ENCODE results near the gene ANKRD29.

ANKRD29 gene

DNA sequence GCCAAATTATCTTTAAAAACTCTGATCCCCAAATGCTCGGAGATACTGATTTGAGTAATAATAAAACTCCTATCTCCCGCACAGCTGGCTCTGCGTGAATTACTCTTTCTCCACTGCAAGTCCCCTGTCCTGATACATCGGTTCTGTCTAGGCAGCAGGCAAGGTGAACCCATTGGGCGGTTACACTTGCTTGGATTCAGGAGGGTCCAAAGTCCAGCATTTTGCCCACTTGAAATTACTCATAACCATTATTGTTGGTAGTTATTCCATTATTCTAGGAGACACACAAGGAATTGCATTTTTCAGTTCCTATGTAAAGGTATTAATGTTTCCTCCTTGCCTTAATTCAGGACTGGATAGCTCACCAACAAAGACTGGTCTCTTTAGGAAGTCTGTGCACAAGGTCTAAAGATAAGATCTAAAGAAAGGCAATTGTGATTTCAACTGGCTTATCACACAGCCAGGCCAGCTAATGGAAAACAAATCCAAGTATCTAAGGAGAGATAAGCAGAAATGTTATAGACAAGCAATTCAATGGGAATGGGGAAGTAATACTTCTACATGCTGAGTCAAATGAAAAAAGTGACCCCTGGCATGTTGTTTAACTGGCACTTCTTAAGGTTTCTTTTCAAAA lies 53.2 kb downstream of the ANKRD29 start:
- DNase-seq (ENCODE audit: low read depth, low spot score) = no peak
- H3K27ac ChIP-seq = no peak overlapping the region
- no peak overlapping the region for H3K9ac ChIP-seq (ENCODE audit: insufficient read length)
- no peaks in the 10 kb centered on the region for H3K9me3 ChIP-seq (ENCODE audit: low read depth, low read length)
- no peaks in the 10 kb centered on the region for H3K36me3 ChIP-seq (ENCODE audit: insufficient read depth, low read length)
- no peak overlapping the region for H3K4me3 ChIP-seq
- TF ChIP-seq FOXP2 (optimal IDR thresholded peaks at IDR 0.05; ENCODE audit: control extremely low read depth, extremely low read length, insufficient read depth) = no peak
- TF ChIP-seq POLR2AphosphoS5 (IDR thresholded peaks at IDR 0.05; ENCODE audit: borderline replicate concordance, low read depth, low read length) = no peak
- no peak for TF ChIP-seq EZH2 (IDR thresholded peaks at IDR 0.05)

GRCh38 chr18:23608211-23608610 lies 54.5 kb downstream of the ANKRD29 start:
- DNase-seq (ENCODE audit: low read depth, low spot score) = no peak
- TF ChIP-seq FOXP2 (optimal IDR thresholded peaks at IDR 0.05; ENCODE audit: control extremely low read depth, extremely low read length, insufficient read depth) (no peak), EZH2 (IDR thresholded peaks at IDR 0.05) (no peak), POLR2AphosphoS5 (IDR thresholded peaks at IDR 0.05; ENCODE audit: borderline replicate concordance, low read depth, low read length) (no peak)
- no peak overlapping the region for H3K4me3 ChIP-seq
- no peak overlapping the region for H3K9ac ChIP-seq (ENCODE audit: insufficient read length)
- no peaks in the 10 kb centered on the region for H3K9me3 ChIP-seq (ENCODE audit: low read depth, low read length)
- H3K27ac ChIP-seq = no peak overlapping the region
- H3K36me3 ChIP-seq (ENCODE audit: insufficient read depth, low read length) = no peaks in the 10 kb centered on the region

GRCh38 chr18:23605941-23606340 lies 56.8 kb downstream of the ANKRD29 start:
- no peak for DNase-seq (ENCODE audit: low read depth, low spot score)
- H3K27ac ChIP-seq = no peak overlapping the region

GRCh38 chr18:23599809-23600208 lies 62.9 kb downstream of the ANKRD29 start:
- DNase-seq (ENCODE audit: low read depth, low spot score) = no peak
- H3K27ac ChIP-seq = no peak overlapping the region
- TF ChIP-seq FOXP2 (optimal IDR thresholded peaks at IDR 0.05; ENCODE audit: control extremely low read depth, extremely low read length, insufficient read depth) (no peak), POLR2AphosphoS5 (IDR thresholded peaks at IDR 0.05; ENCODE audit: borderline replicate concordance, low read depth, low read length) (no peak), EZH2 (IDR thresholded peaks at IDR 0.05) (no peak)
- no peaks in the 10 kb centered on the region for H3K36me3 ChIP-seq (ENCODE audit: insufficient read depth, low read length)
- no peak overlapping the region for H3K4me3 ChIP-seq
- H3K9ac ChIP-seq (ENCODE audit: insufficient read length) = no peak overlapping the region
- H3K9me3 ChIP-seq (ENCODE audit: low read depth, low read length) = no peaks in the 10 kb centered on the region

More at GRCh38 chr18:23605941-23606340, 56.8 kb downstream of the ANKRD29 start:
- Histone ChIP-seq H3K9ac (ENCODE audit: insufficient read length) (no peak overlapping the region), H3K9me3 (ENCODE audit: low read depth, low read length) (no peaks in the 10 kb centered on the region), H3K36me3 (ENCODE audit: insufficient read depth, low read length) (no peaks in the 10 kb centered on the region), H3K4me3 (no peak overlapping the region)
- TF ChIP-seq EZH2 (IDR thresholded peaks at IDR 0.05) (no peak), FOXP2 (optimal IDR thresholded peaks at IDR 0.05; ENCODE audit: control extremely low read depth, extremely low read length, insufficient read depth) (no peak), POLR2AphosphoS5 (IDR thresholded peaks at IDR 0.05; ENCODE audit: borderline replicate concordance, low read depth, low read length) (no peak)

DNA sequence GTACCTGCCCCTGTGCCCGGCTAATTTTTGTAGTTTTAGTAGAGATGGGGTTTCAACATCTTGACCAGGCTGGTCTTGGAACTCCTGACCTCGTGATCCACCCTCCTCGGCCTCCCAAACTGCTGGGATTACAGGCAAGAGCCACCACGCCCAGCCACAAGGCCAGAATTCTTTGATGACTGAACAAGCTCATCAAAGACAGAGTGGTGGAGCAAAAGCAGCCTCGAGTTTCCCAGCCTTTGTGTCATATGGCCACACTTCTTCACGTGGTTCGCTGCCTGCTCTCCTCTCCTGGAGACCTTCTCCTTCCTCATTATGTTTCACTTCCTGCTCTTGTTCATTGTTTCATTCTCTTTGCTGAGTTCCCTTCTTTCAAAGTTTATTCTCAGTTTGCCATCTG lies 66.5 kb downstream of the ANKRD29 start:
- H3K9me3 ChIP-seq (ENCODE audit: low read depth, low read length) = no peaks in the 10 kb centered on the region
- H3K9ac ChIP-seq (ENCODE audit: insufficient read length) = no peak overlapping the region
- DNase-seq (ENCODE audit: low read depth, low spot score) = no peak
- no peaks in the 10 kb centered on the region for H3K36me3 ChIP-seq (ENCODE audit: insufficient read depth, low read length)
- TF ChIP-seq EZH2 (IDR thresholded peaks at IDR 0.05) (no peak), POLR2AphosphoS5 (IDR thresholded peaks at IDR 0.05; ENCODE audit: borderline replicate concordance, low read depth, low read length) (no peak), FOXP2 (optimal IDR thresholded peaks at IDR 0.05; ENCODE audit: control extremely low read depth, extremely low read length, insufficient read depth) (no peak)
- no peak overlapping the region for H3K4me3 ChIP-seq
- H3K27ac ChIP-seq = no peak overlapping the region

GRCh38 chr18:23595591-23595990 lies 67.1 kb downstream of the ANKRD29 start:
- H3K9ac ChIP-seq (ENCODE audit: insufficient read length) = no peak overlapping the region
- no peak for TF ChIP-seq POLR2AphosphoS5 (IDR thresholded peaks at IDR 0.05; ENCODE audit: borderline replicate concordance, low read depth, low read length)
- no peaks in the 10 kb centered on the region for H3K36me3 ChIP-seq (ENCODE audit: insufficient read depth, low read length)
- no peak overlapping the region for H3K27ac ChIP-seq
- no peaks in the 10 kb centered on the region for H3K9me3 ChIP-seq (ENCODE audit: low read depth, low read length)
- no peak overlapping the region for H3K4me3 ChIP-seq
- DNase-seq (ENCODE audit: low read depth, low spot score) = no peak

DNA sequence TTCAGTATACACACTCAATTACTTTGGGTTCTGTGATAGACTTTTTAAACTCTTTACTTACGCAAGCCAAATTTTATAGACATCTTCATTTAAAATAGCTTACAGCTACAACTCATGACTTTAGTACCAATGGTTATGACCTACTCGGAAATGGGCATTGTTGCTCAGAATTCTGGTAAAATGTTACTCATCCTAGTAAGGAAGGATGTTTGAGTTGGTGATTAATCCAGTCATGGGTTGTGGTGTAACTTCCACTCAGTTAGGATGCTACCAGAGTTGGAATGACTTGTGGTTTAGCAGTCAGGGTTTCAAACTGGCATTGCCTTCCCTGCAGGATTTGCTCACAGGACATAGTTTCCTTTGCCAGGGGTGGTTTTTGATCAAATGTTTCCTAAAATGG lies 69.0 kb downstream of the ANKRD29 start:
- H3K27ac ChIP-seq = no peak overlapping the region
- DNase-seq (ENCODE audit: low read depth, low spot score) = no peak

DNA sequence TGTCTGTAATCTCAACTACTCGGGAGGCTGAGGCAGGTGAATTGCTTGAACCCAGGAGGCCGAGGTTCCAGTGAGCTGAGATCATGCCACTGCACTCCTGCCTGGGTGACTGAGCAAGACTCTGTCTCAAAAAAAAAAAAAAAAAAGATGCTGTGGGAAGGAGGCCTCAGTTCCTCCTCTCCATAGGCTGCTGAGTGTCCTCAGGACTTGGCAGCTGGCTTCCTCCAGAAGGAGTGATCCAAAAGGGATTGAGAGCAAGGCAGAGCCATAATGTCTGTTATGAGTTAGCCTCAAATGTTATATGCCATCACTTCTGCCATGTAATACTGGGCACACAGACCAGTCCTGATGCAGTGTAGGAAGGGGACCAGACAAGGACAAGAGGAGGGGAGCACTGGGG lies 69.8 kb downstream of the ANKRD29 start:
- DNase-seq (ENCODE audit: low read depth, low spot score) = no peak
- no peaks in the 10 kb centered on the region for H3K36me3 ChIP-seq (ENCODE audit: insufficient read depth, low read length)
- no peaks in the 10 kb centered on the region for H3K9me3 ChIP-seq (ENCODE audit: low read depth, low read length)
- H3K9ac ChIP-seq (ENCODE audit: insufficient read length) = no peak overlapping the region
- no peak overlapping the region for H3K27ac ChIP-seq
- TF ChIP-seq FOXP2 (optimal IDR thresholded peaks at IDR 0.05; ENCODE audit: control extremely low read depth, extremely low read length, insufficient read depth) (no peak), POLR2AphosphoS5 (IDR thresholded peaks at IDR 0.05; ENCODE audit: borderline replicate concordance, low read depth, low read length) (no peak), EZH2 (IDR thresholded peaks at IDR 0.05) (no peak)
- no peak overlapping the region for H3K4me3 ChIP-seq

More for the DNA sequence above, 69.0 kb downstream of the ANKRD29 start:
- Histone ChIP-seq H3K4me3 (no peak overlapping the region), H3K36me3 (ENCODE audit: insufficient read depth, low read length) (no peaks in the 10 kb centered on the region), H3K9ac (ENCODE audit: insufficient read length) (no peak overlapping the region), H3K9me3 (ENCODE audit: low read depth, low read length) (no peaks in the 10 kb centered on the region)
- no peak for TF ChIP-seq EZH2 (IDR thresholded peaks at IDR 0.05)

DNA sequence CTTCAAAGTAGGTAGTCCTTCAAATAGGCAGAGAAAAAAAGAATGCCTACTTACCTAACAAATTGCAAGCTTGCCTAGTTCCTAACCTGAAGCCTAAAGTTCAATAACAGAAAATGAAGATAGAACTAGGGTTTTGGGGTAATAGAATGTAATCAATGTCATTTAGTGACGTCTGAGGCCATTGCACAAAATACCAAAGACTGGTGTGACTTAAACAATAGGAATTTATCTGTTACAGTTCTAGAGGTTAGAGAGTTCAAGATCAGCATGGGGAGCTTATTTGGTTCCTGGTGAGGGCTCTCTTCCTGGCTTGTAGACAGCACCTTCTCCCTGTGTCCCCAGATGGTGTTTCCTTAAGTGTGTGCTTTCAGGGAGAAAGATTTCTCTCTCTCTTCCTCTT lies 71.7 kb downstream of the ANKRD29 start:
- H3K4me3 ChIP-seq = no peak overlapping the region
- no peak overlapping the region for H3K9ac ChIP-seq (ENCODE audit: insufficient read length)
- TF ChIP-seq POLR2AphosphoS5 (IDR thresholded peaks at IDR 0.05; ENCODE audit: borderline replicate concordance, low read depth, low read length) (no peak), EZH2 (IDR thresholded peaks at IDR 0.05) (no peak), FOXP2 (optimal IDR thresholded peaks at IDR 0.05; ENCODE audit: control extremely low read depth, extremely low read length, insufficient read depth) (no peak)
- no peak for DNase-seq (ENCODE audit: low read depth, low spot score)
- no peaks in the 10 kb centered on the region for H3K9me3 ChIP-seq (ENCODE audit: low read depth, low read length)
- H3K36me3 ChIP-seq (ENCODE audit: insufficient read depth, low read length) = no peaks in the 10 kb centered on the region
- no peak overlapping the region for H3K27ac ChIP-seq

All from SK-N-MC (cell line).